Naive B cell (primary cell): ENCODE measurements around the gene LRG1. TPM values are rescaled to one million over a fixed set of nuclear protein-coding genes. Genes with fewer than 3 reads are reported as not detected.

Source experiments
- ATAC-seq, 2 donors: fragments of 150-1000 bp; cut with Tn5 transposase; 2 replicates each; pipeline ENCODE4 v1.10.0; 2021; ENCODE audit warnings: low read depth in 2 of 2, mild to moderate bottlenecking in 2 of 2, moderate library complexity in 2 of 2
- DNase-seq: peaks from one replicate; pipeline ENCODE4 v3.0.0; 2022
- H3K27ac Mint-ChIP-seq, 6 donors: one replicate each; pipeline ENCODE4 v1.8.0; 2020 to 2022; ENCODE audit warnings: mild to moderate bottlenecking in 6 of 6, mixed read lengths in 6 of 6, moderate library complexity in 5 of 6, inconsistent platforms in 2 of 6
- H3K27me3 Mint-ChIP-seq, 3 donors: one replicate each; pipeline ENCODE4 v1.8.0; 2021 to 2022; ENCODE audit warnings: mixed read lengths in 3 of 3, mild to moderate bottlenecking in 1 of 3
- H3K36me3 Mint-ChIP-seq, 2 donors: one replicate each; pipeline ENCODE4 v1.8.0; 2020 to 2022; ENCODE audit warnings: mixed read lengths in 2 of 2, inconsistent platforms in 1 of 2, mild to moderate bottlenecking in 1 of 2
- H3K4me1 Mint-ChIP-seq, 3 donors: one replicate each; pipeline ENCODE4 v1.8.0; 2020 to 2022; ENCODE audit warnings: mixed read lengths in 3 of 3, inconsistent platforms in 1 of 3, mild to moderate bottlenecking in 1 of 3, moderate library complexity in 1 of 3
- H3K4me3 Mint-ChIP-seq, 8 donors: one replicate each; pipeline ENCODE4 v1.8.0; 2020 to 2022; ENCODE audit warnings: mild to moderate bottlenecking in 8 of 8, mixed read lengths in 8 of 8, moderate library complexity in 8 of 8, inconsistent platforms in 2 of 8
- H3K9me3 Mint-ChIP-seq, 7 donors: one replicate each; pipeline ENCODE4 v1.8.0; 2020 to 2022; ENCODE audit warnings: mixed read lengths in 7 of 7, mild to moderate bottlenecking in 5 of 7, inconsistent platforms in 2 of 7, moderate library complexity in 1 of 7
- polyA plus RNA-seq, 6 donors: library from polyadenylated mRNA; unstranded; fragments of 300-500 nt; fragmentation: Illumina TruSeq; gene quantifications; one replicate each; pipeline ENCODE4 v1.2.3, GENCODE V29; 2021; ENCODE audit warnings: low read depth in 6 of 6

LRG1 gene
- polyA plus RNA-seq = under 1 TPM in 3 of 6 donors, not detected in 3; 0.12 to 0.58 (median 0.25) TPM

DNA sequence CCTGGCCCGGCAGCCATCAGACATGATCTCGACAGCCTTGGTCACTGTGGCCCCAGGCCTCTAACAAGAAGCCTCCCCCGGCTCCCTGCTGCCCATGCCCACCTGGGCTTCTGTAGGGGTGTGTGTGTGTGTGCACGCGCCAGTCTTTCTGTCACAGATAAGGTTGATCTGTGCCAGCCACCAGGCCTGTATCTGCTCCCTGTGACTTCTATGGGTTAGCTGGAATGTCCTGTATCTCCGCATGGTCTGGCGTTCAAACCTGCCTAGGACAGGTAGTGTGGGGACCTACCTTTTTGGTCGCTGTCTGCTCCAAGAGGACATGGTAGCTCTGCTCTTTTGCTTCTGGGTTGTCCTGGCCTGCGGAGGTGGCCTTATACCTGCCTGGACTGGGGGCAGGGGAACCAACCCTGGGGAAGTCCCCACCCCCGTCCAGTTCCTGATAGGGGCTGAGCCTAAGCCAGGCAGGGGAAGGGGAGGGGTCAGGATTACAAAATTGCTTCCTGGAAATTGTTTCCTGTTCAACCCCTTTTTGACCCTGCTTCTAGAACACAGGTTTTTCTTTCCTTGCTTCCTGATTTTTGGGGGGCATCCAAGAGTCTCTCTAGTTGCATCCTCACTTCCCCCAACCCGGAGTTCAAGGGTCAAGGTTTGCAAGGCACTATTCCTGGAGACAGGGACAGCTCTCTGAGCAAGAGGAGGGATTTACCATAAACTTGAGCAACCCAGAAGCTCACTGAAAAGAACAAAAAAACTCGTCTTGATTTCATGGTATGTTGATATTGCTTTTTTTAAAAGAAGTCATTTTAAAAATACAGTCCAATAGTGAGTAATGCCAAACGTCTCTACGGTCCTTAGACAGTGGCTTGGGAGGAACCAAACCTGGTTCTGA lies at the start of gene LRG1:
TSS of gene LRG1 (minus strand) at position 344 of the 889 bp plus-strand sequence. CDS start at position 321, 23 bp downstream.
- DNase-seq (no peak), ATAC-seq (peak; percentile 35 to 36)
- Mint-ChIP-seq H3K36me3 (no peaks in the 10 kb centered on the region), H3K9me3 (peaks cover 0 to 6% (median 0%) of the 10 kb centered on the region in 7 donors), H3K27ac (peak within 1 kb of the TSS in 2 of 6 donors; percentile 38 to 61), H3K27me3 (peaks cover 7 to 27% (median 27%) of the 10 kb centered on the region in 3 donors), H3K4me1 (peaks cover 11 to 15% (median 12%) of the 10 kb centered on the region in 3 donors), H3K4me3 (peak within 1 kb of the TSS in 5 of 8 donors; percentile 3 to 64 (median 50))

GRCh38 chr19:4588291-4588761 lies 48.5 kb upstream of the LRG1 start:
- H3K27me3 Mint-ChIP-seq = peaks cover 36 to 72% (median 64%) of the 10 kb centered on the region in 3 donors
- ATAC-seq (no peak), DNase-seq (no peak)
- no peaks in the 10 kb centered on the region for H3K36me3 Mint-ChIP-seq
- H3K27ac Mint-ChIP-seq = peak overlapping the region in 1 of 6 donors; percentile 48
- H3K9me3 Mint-ChIP-seq = no peaks in the 10 kb centered on the region
- H3K4me3 Mint-ChIP-seq = no peak overlapping the region
- peaks cover 3 to 9% (median 6%) of the 10 kb centered on the region in 3 donors for H3K4me1 Mint-ChIP-seq

DNA sequence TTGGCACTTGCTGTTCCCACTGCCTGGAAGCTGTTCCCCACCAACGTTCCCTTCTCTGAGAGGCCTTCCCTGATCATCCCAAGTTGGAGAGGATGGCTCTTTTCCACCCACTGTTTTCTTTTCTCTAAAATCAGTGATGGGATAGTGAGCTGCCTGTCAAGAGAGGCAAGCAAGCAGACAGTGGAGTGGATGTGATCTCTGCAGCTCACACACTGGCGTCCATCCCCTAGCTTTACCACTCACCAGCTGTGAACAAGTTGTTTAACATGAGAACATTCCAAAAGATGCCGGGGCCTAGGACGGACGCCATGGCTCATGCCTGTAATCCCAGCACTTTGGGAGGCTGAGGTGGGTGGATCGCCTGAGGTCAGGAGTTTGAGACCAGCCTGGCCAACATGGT lies 47.7 kb upstream of the LRG1 start:
- ATAC-seq (no peak), DNase-seq (no peak)
- H3K9me3 Mint-ChIP-seq = no peaks in the 10 kb centered on the region
- peaks cover 4 to 12% (median 8%) of the 10 kb centered on the region in 3 donors for H3K4me1 Mint-ChIP-seq
- no peak overlapping the region for H3K27ac Mint-ChIP-seq
- peaks cover 0 to 2% of the 10 kb centered on the region in 2 donors for H3K36me3 Mint-ChIP-seq
- peaks cover 35 to 75% (median 66%) of the 10 kb centered on the region in 3 donors for H3K27me3 Mint-ChIP-seq
- H3K4me3 Mint-ChIP-seq = no peak overlapping the region

GRCh38 chr19:4586691-4587090 lies 46.9 kb upstream of the LRG1 start:
- no peak overlapping the region for H3K27ac Mint-ChIP-seq
- ATAC-seq (no peak), DNase-seq (no peak)
- H3K9me3 Mint-ChIP-seq = no peaks in the 10 kb centered on the region
- H3K4me1 Mint-ChIP-seq = peaks cover 12 to 18% (median 16%) of the 10 kb centered on the region in 3 donors
- no peak overlapping the region for H3K4me3 Mint-ChIP-seq
- H3K27me3 Mint-ChIP-seq = peaks cover 40 to 78% (median 68%) of the 10 kb centered on the region in 3 donors
- H3K36me3 Mint-ChIP-seq = peaks cover 0 to 9% of the 10 kb centered on the region in 2 donors

GRCh38 chr19:4586245-4586644 lies 46.4 kb upstream of the LRG1 start:
- peaks cover 12 to 18% (median 17%) of the 10 kb centered on the region in 3 donors for H3K4me1 Mint-ChIP-seq
- ATAC-seq (no peak), DNase-seq (no peak)
- no peak overlapping the region for H3K27ac Mint-ChIP-seq
- H3K36me3 Mint-ChIP-seq = peaks cover 0 to 9% of the 10 kb centered on the region in 2 donors
- H3K4me3 Mint-ChIP-seq = peak overlapping the region in 2 of 8 donors; percentile 5 to 13
- peaks cover 36 to 75% (median 66%) of the 10 kb centered on the region in 3 donors for H3K27me3 Mint-ChIP-seq
- no peaks in the 10 kb centered on the region for H3K9me3 Mint-ChIP-seq

DNA sequence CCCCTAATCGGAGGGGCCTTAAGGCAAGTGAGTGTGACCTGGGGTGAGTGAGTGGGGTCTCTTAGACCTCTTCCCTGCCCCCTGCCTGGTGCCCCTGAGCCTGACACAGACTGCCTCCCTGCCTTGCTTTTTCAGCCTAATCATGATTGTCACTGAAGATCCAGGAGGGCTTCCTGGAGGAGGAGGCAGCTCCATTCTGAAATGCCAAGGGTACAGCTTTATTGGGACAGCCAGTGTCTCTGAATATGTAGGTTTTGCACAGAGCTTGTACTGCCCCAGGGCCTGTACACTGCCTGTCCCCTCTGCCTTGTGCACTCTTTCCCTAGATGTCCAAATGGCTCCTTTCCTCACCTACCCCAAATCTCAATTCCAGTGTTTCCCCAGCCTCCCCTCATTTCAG lies 45.7 kb upstream of the LRG1 start:
- peaks cover 0 to 9% of the 10 kb centered on the region in 2 donors for H3K36me3 Mint-ChIP-seq
- peak overlapping the region in 1 of 6 donors; percentile 40 for H3K27ac Mint-ChIP-seq
- peak overlapping the region in 3 of 8 donors; percentile 5 to 59 (median 18) for H3K4me3 Mint-ChIP-seq
- peaks cover 12 to 21% (median 17%) of the 10 kb centered on the region in 3 donors for H3K4me1 Mint-ChIP-seq
- H3K27me3 Mint-ChIP-seq = peaks cover 32 to 69% (median 59%) of the 10 kb centered on the region in 3 donors
- H3K9me3 Mint-ChIP-seq = no peaks in the 10 kb centered on the region
- DNase-seq = no peak
- no peak for ATAC-seq

DNA sequence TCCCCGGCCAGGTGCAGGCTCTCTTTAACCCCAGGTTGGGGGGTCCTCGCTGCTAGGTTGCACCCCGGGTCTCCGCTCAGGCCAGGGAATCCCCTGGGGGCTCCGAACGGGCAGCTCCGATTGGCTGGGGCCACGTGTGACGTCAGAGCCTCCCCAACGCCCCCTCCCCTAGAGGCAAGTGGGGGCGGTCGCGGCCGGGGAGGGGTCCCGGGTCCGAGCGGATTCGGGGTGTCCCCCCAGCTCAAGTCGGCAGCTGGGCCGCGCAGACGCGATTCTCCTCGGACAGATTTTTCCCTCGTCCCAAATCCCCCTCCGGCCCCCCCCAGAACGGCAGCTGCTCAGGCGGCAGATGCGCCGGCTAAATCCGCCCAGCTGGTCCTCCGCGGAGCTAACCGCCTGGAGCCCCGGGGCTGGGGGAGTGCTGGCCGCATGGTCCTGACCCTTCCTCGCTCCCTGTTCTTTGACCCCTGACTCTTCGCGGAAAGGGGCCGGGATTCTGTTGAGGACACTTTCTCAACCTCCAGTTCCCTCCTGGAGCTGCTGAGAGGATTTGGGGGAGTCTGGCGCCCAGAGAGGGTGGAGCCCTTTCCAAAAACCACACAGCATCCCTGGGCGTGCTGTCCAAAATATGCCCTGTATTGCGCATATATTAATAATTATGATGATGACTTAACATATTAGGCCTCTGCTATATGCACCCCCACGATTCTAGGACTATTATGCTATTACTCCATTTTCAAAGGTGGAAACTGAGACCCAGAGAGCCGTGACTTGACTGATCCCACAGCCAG lies 45.0 kb upstream of the LRG1 start:
- ATAC-seq (no peak), DNase-seq (no peak)
- H3K27me3 Mint-ChIP-seq = peaks cover 29 to 66% (median 53%) of the 10 kb centered on the region in 3 donors
- H3K36me3 Mint-ChIP-seq = peaks cover 0 to 9% of the 10 kb centered on the region in 2 donors
- H3K4me3 Mint-ChIP-seq = peak overlapping the region in 3 of 8 donors; percentile 31 to 76 (median 37)
- H3K4me1 Mint-ChIP-seq = peaks cover 12 to 21% (median 17%) of the 10 kb centered on the region in 3 donors
- no peak overlapping the region for H3K27ac Mint-ChIP-seq
- no peaks in the 10 kb centered on the region for H3K9me3 Mint-ChIP-seq

DNA sequence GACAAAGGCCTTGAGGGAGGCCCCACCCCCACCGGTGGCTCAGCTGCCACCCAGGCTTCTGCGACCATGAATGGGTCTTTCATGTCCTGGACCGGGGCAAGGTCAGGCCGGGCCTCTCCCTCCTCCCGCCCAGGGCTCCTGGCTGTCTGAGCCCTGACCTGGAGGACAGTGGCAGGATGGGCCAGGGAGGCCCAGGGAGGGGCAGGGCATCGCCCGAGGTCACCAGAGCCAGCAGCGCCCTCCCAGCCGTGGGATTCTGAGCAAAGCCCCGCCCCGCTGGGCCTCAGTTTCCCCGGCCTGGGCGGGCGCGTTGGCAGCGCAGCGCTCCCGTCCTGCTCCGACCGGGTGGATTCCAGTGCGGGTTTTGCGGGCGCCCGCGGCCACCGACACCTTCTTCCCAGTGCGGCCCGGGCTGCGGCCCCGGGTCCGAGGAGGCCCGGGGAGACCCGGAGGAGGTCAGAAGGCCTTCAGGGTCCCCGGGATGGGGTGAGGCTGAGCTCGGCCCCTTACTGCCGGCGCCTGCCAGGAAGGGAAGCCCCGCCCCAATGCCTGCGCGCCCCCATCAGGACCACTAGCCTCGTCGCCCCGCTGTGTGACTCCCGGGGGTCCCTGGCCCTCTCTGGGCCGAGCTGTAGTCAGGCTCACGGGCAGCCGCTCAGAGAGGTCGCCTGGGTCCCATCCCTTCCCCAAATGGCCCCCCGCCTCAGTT lies 44.3 kb upstream of the LRG1 start:
- ATAC-seq (no peak), DNase-seq (no peak)
- peaks cover 12 to 20% (median 17%) of the 10 kb centered on the region in 3 donors for H3K4me1 Mint-ChIP-seq
- no peaks in the 10 kb centered on the region for H3K9me3 Mint-ChIP-seq
- peaks cover 25 to 72% (median 58%) of the 10 kb centered on the region in 3 donors for H3K27me3 Mint-ChIP-seq
- peak overlapping the region in 1 of 8 donors; percentile 36 for H3K4me3 Mint-ChIP-seq
- no peak overlapping the region for H3K27ac Mint-ChIP-seq
- H3K36me3 Mint-ChIP-seq = peaks cover 0 to 9% of the 10 kb centered on the region in 2 donors

DNA sequence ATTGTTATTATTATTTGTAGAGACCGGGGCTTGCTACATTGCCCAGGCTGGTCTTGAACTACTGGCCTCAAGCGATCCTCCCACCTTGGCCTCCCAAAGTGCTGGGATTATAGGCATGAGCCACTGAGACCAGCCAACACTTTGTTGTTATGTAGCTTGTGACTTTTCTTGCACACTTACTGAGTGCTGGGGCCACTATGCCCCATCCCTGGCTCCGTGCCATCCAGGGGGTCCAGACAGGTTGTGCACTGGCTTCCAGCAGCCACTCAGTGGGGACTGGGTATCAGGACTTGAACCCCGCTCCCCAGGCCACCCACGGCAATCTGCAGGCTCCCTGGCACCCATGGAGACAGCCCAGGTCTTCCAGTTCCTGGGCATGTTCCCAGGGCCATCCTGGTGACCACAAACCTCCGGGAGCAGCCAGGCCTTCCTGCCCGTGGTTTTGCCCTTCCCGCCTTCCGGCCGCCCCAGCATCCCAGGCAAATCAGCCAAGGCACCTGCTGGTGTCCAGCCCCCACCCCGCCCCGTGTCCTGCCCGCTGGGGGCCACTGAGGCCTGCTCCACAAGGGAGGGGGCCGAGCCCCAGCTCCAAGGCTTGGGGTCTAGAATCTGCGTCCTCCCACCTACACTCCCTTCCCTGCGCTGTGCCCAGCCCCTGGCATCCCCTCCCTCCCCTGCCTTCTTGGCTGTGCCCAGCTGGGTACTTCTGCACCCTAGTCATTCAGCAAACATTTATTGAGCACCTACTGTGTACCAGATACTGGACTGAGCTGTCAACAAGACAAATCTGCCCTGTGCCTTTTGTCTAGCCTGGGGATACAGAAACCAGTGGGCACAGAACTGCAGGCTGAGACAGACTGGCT lies 43.4 kb upstream of the LRG1 start:
- H3K27me3 Mint-ChIP-seq = peaks cover 31 to 76% (median 62%) of the 10 kb centered on the region in 3 donors
- H3K4me3 Mint-ChIP-seq = peak overlapping the region in 1 of 8 donors; percentile 36
- DNase-seq (no peak), ATAC-seq (no peak)
- peaks cover 12 to 20% (median 17%) of the 10 kb centered on the region in 3 donors for H3K4me1 Mint-ChIP-seq
- H3K36me3 Mint-ChIP-seq = peaks cover 0 to 9% of the 10 kb centered on the region in 2 donors
- no peaks in the 10 kb centered on the region for H3K9me3 Mint-ChIP-seq
- no peak overlapping the region for H3K27ac Mint-ChIP-seq

DNA sequence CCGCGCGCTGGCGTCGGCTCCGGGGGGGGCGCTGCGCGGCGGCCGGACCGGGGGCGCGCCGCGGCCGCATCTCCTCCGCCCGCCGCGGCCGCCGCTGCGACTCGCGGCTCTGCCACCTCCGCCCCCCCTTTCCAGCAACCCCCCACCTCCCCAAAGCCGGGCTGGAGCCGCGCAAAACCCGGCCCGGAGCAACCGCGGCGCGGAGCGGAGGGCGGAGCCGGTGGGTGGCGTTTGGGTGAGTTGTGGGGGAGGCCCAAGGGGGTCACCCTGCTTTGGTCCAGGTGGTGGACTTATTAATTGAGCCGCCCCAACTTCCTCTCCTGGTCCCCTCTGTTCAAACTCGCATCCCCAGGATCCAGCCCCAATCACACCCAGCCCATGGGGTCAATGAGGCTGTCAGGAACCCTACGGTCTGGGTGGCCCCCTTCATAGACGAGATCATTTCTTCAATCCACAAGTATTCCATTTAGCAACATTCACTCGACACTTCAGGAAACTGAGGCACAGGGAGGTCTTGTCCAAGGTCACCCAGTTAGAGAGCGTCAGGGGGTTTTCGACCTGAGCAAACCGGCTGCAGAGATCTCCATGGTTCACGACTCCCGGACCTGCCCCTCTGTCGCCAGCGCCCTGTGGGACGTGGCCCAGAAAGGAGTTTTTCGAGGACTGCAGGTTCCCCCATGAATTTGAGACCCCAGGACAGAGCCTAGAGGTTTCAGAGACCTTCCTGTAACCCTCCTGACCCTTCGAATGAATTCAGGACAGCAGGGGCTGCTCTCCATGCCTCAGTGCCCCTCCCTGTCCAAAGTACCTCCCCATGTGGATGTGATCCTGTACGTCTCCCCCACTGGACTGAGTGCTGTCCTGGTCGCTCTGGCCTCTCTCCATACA lies 42.1 kb upstream of the LRG1 start:
- peak in 1 of 2 donors; percentile 25 for ATAC-seq
- Mint-ChIP-seq H3K4me3 (peak overlapping the region in 7 of 8 donors; percentile 42 to 78 (median 64)), H3K4me1 (peaks cover 12 to 20% (median 17%) of the 10 kb centered on the region in 3 donors), H3K36me3 (peaks cover 0 to 9% of the 10 kb centered on the region in 2 donors), H3K27me3 (peaks cover 36 to 75% (median 59%) of the 10 kb centered on the region in 3 donors), H3K27ac (no peak overlapping the region), H3K9me3 (no peaks in the 10 kb centered on the region)
- DNase-seq = no peak
